HCT116 (cell line): Measurements from ENCODE around the gene SLC5A12. TPM values are rescaled to one million over a fixed set of nuclear protein-coding genes. Genes with fewer than 3 reads are reported as not detected.

Experiments used
- ATAC-seq: fragments of 200-7000 bp; cut with Tn5 transposase; 2 replicates; pipeline ENCODE4 v1.9.1; 2020; ENCODE audit warnings: mild to moderate bottlenecking, moderate library complexity
- BruUV-seq: library from RNA; stranded (reverse); fragments of 400-500 nt; replicated peaks from 2 replicates; lab custom pipeline; 2021; lab: Mats Ljungman, UMichigan
- CTCF ChIA-PET: fragments of 300-600 bp; sonication (Branson Sonifier 250); formaldehyde crosslinking; loops from one replicate; lab custom pipeline; 2021; ENCODE audit warnings: antibody characterized with exemption; lab: Charles Lee
- POLR2A ChIA-PET: fragments of 300-600, 350-600 bp; sonication (Branson Sonifier 250); formaldehyde crosslinking; loops from one replicate; lab custom pipeline; 2021; ENCODE audit warnings: antibody characterized with exemption; lab: Charles Lee
- RAD21 ChIA-PET, 2 experiments: fragments of 300-600 bp; sonication (Branson Sonifier 250); formaldehyde crosslinking; loops; one replicate each; lab custom pipeline; 2023; ENCODE audit warnings: low total read pairs in 2 of 2; ENCODE audit not compliant: uncharacterized antibody in 2 of 2, unreplicated experiment in 2 of 2, low non-redundant PET in 1 of 2; lab: Charles Lee
- DNase-seq: peaks from one replicate; pipeline ENCODE4 v3.0.0-alpha.2; 2010; ENCODE audit warnings: low read depth, low spot score
- H2AFZ ChIP-seq: fragments of 200-600 bp; shearing (Covaris generic), sonication (generic); 2 replicates; pipeline ENCODE4 v1.6.1; 2017; ENCODE audit warnings: low read depth, mixed run types, mixed read lengths, antibody characterized with exemption, low read length; ENCODE audit not compliant: poor library complexity, severe bottlenecking
- H3K27ac ChIP-seq: 2 replicates; pipeline ENCODE4 v1.5.1; 2012; ENCODE audit warnings: low read depth, low read length
- H3K27me3 ChIP-seq: fragments of 200-600 bp; sonication (generic); 2 replicates; pipeline ENCODE4 v1.6.1; 2016; ENCODE audit warnings: mixed run types, low read length, mixed read lengths; ENCODE audit not compliant: insufficient read depth
- H3K36me3 ChIP-seq, 2 experiments: fragments of 200-500 bp in 1 of 2; fragments of 200-600 bp in 1 of 2; sonication (Bioruptor generic) in 1 of 2; sonication (generic) in 1 of 2; 2 replicates each; pipeline versions ENCODE4 v1.5.1 to v1.6.1; 2014 to 2016; ENCODE audit warnings: low read length in 2 of 2, inconsistent platforms in 1 of 2, mixed read lengths in 1 of 2, mixed run types in 1 of 2; ENCODE audit not compliant: insufficient read depth in 2 of 2, control insufficient read depth in 1 of 2
- H3K4me1 ChIP-seq, 2 experiments: fragments of 200-600 bp in 1 of 2; sonication (generic) in 1 of 2; 2 replicates each; pipeline versions ENCODE4 v1.5.1 to v1.6.1; 2012 to 2017; ENCODE audit warnings: low read length in 2 of 2, inconsistent platforms in 1 of 2, mild to moderate bottlenecking in 1 of 2, mixed read lengths in 1 of 2, mixed run types in 1 of 2, moderate library complexity in 1 of 2; ENCODE audit not compliant: insufficient read depth in 2 of 2, control insufficient read depth in 1 of 2
- H3K4me2 ChIP-seq: fragments of 200-600 bp; sonication (generic); 2 replicates; pipeline ENCODE4 v1.6.1; 2017; ENCODE audit warnings: mixed run types, low read length, mixed read lengths
- H3K4me3 ChIP-seq, 2 experiments: fragments of 200-600 bp in 1 of 2; sonication (generic) in 1 of 2; replicated peaks in 1 of 2; 2 replicates each; pipeline ENCODE4 v1.5.1; 2011 to 2016; ENCODE audit warnings: low read length in 2 of 2, control low read depth in 1 of 2, low read depth in 1 of 2, mild to moderate bottlenecking in 1 of 2, mixed read lengths in 1 of 2, mixed run types in 1 of 2
- H3K79me2 ChIP-seq: fragments of 200-600 bp; sonication (generic); 2 replicates; pipeline ENCODE4 v1.6.1; 2017; ENCODE audit warnings: mild to moderate bottlenecking, mixed run types, low read length, moderate library complexity, mixed read lengths; ENCODE audit not compliant: insufficient read depth
- H3K9ac ChIP-seq: fragments of 200-600 bp; sonication (generic); 2 replicates; pipeline ENCODE4 v1.6.1; 2016; ENCODE audit warnings: low read length, mixed read lengths
- H3K9me2 ChIP-seq: fragments of 200-600 bp; sonication (generic), shearing (Covaris generic); 2 replicates; pipeline ENCODE4 v1.6.1; 2017; ENCODE audit warnings: mixed run types, mild to moderate bottlenecking, moderate library complexity; ENCODE audit not compliant: insufficient read depth
- H3K9me3 ChIP-seq, 2 experiments: fragments of 200-500 bp in 1 of 2; fragments of 200-600 bp in 1 of 2; sonication (Bioruptor generic) in 1 of 2; sonication (generic) in 1 of 2; 2 replicates each; pipeline ENCODE4 v1.6.1; 2014 to 2017; ENCODE audit warnings: low read length in 2 of 2, mixed read lengths in 2 of 2, inconsistent platforms in 1 of 2, low read depth in 1 of 2, mild to moderate bottlenecking in 1 of 2, mixed run types in 1 of 2, moderate library complexity in 1 of 2; ENCODE audit not compliant: control insufficient read depth in 1 of 2, insufficient read depth in 1 of 2
- H4K20me1 ChIP-seq: fragments of 200-600 bp; sonication (generic), shearing (Covaris generic); 2 replicates; pipeline ENCODE4 v1.6.1; 2017; ENCODE audit warnings: mixed run types, mild to moderate bottlenecking, moderate library complexity; ENCODE audit not compliant: insufficient read depth
- CBX3 ChIP-seq: IDR thresholded peaks from 2 replicates; pipeline ENCODE4 v1.6.1; 2012; ENCODE audit warnings: low read depth
- EGR1 ChIP-seq: IDR thresholded peaks from 2 replicates; pipeline ENCODE4 v1.6.1; 2012; ENCODE audit warnings: low read depth
- ELF1 ChIP-seq: IDR thresholded peaks from 2 replicates; pipeline ENCODE4 v1.6.1; 2012; ENCODE audit warnings: low read depth, borderline replicate concordance
- EZH2 ChIP-seq: fragments of 200-600 bp; sonication (generic); IDR thresholded peaks from 2 replicates; pipeline ENCODE4 v1.6.1; 2017; ENCODE audit warnings: antibody characterized with exemption, mixed run types
- EZH2phosphoT487 ChIP-seq: fragments of 200-600 bp; IDR thresholded peaks from 2 replicates; pipeline ENCODE4 v1.6.1; 2018; ENCODE audit warnings: antibody characterized with exemption, borderline replicate concordance
- FOSL1 ChIP-seq: IDR thresholded peaks from 2 replicates; pipeline ENCODE4 v1.6.1; 2012; ENCODE audit warnings: low read depth
- POLR2A ChIP-seq: IDR thresholded peaks from 2 replicates; pipeline ENCODE4 v1.7.0; 2011; ENCODE audit warnings: borderline replicate concordance; ENCODE audit not compliant: insufficient read depth, insufficient read length; ENCODE audit errors: extremely low read depth
- POLR2AphosphoS5 ChIP-seq: IDR thresholded peaks from 2 replicates; pipeline ENCODE4 v1.6.1; 2011; ENCODE audit warnings: mild to moderate bottlenecking, low read depth, low read length, moderate library complexity
- RAD21 ChIP-seq: IDR thresholded peaks from 2 replicates; pipeline ENCODE4 v1.6.1; 2012; ENCODE audit warnings: low read depth, mild to moderate bottlenecking
- SIN3A ChIP-seq: IDR thresholded peaks from 2 replicates; pipeline ENCODE4 v1.6.1; 2012; ENCODE audit warnings: low read depth
- SP1 ChIP-seq: IDR thresholded peaks from 2 replicates; pipeline ENCODE4 v1.6.1; 2012; ENCODE audit warnings: low read depth
- SRF ChIP-seq: IDR thresholded peaks from 2 replicates; pipeline ENCODE4 v1.6.1; 2012; ENCODE audit warnings: low read depth
- TCF7L2 ChIP-seq: IDR thresholded peaks from 2 replicates; pipeline ENCODE4 v1.7.0; 2011; ENCODE audit warnings: borderline replicate concordance, inconsistent platforms; ENCODE audit not compliant: insufficient read depth, insufficient read length; ENCODE audit errors: extremely low read depth
- YY1 ChIP-seq: IDR thresholded peaks from 2 replicates; pipeline ENCODE4 v1.6.1; 2011; ENCODE audit warnings: low read length, low read depth, moderate library complexity, mild to moderate bottlenecking; ENCODE audit not compliant: insufficient replicate concordance; ENCODE audit errors: extremely low read depth
- ZFX ChIP-seq: fragments of 450-650 bp; IDR thresholded peaks from 2 replicates; pipeline ENCODE4 v1.6.1; 2017
- intact Hi-C: fragments of 100-400 bp; cut with micrococcal nuclease; formaldehyde crosslinking; loops from 2 replicates; pipeline ENCODE4 v1.10.0; 2022
- total RNA-seq: library from RNA; stranded (reverse); gene quantifications from one replicate; pipeline ENCODE4 v1.2.1, GENCODE V29; 2021; ENCODE audit not compliant: unreplicated experiment
- TF ChIP-seq, protein P1 (sequence below): IDR thresholded peaks from 2 replicates; pipeline ENCODE4 v1.6.1; 2012
- TF ChIP-seq, protein P2 (sequence below): IDR thresholded peaks from 2 replicates; pipeline ENCODE4 v1.6.1; 2011; ENCODE audit warnings: mild to moderate bottlenecking, low read length, moderate library complexity; ENCODE audit not compliant: insufficient replicate concordance; ENCODE audit errors: extremely low read depth
- TF ChIP-seq, protein P3 (sequence below), 3 experiments: fragments of 200-600 bp in 1 of 3; sonication (generic) in 1 of 3; IDR thresholded peaks in 2 of 3; conservative IDR thresholded peaks in 1 of 3; 2 replicates each; pipeline ENCODE4 v1.5.1; 2012 to 2017; ENCODE audit warnings: low read depth in 2 of 3, low read length in 2 of 3, antibody characterized with exemption in 1 of 3, borderline replicate concordance in 1 of 3, control low read depth in 1 of 3, mild to moderate bottlenecking in 1 of 3, mixed read lengths in 1 of 3, mixed run types in 1 of 3, moderate library complexity in 1 of 3; ENCODE audit not compliant: insufficient read depth in 1 of 3
- TF ChIP-seq, protein P4 (sequence below): IDR thresholded peaks from 2 replicates; pipeline ENCODE4 v1.6.1; 2012; ENCODE audit warnings: low read depth
- TF ChIP-seq, protein P5 (sequence below): IDR thresholded peaks from 2 replicates; pipeline ENCODE4 v1.6.1; 2012

SLC5A12 gene
- total RNA-seq, 1 experiment from 2014 or later, result not detected

DNA sequence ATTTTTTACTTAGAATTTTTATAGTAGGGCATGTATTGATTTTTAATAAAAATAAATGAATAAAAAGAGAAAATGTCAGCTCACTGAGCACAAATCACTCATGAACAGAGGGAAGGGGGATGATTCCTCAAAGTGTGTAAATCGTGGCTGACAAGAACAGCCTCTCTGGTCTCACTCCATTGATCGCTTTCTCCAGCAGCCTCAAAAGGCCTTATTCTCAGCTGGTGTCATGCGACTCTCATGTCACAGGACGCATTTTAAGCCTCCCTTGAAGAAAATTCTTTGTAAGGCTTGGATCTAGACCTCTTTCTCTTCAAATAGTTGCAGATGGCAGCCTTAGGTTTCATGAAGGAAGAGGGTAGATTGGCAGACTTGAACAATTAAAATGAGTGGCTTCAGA is 33.9 kb upstream of the SLC5A12 start:
- no peaks in the 10 kb centered on the region for H3K27me3 ChIP-seq
- H3K4me3 ChIP-seq, result no peak overlapping the region
- POLR2A ChIA-PET, result no interaction called here
- H3K27ac ChIP-seq, result no peak overlapping the region
- H3K9me2 ChIP-seq, result no peaks in the 10 kb centered on the region
- DNase-seq (no peak), ATAC-seq (no peak)
- no peak overlapping the region for H2AFZ ChIP-seq
- H3K4me2 ChIP-seq, result no peak overlapping the region
- CTCF ChIA-PET, result no interaction called here
- RAD21 ChIA-PET, result no interaction called here
- H4K20me1 ChIP-seq, result no peaks in the 10 kb centered on the region
- BruUV-seq, result no TSS peak
- no peaks in the 10 kb centered on the region for H3K4me1 ChIP-seq
- no peaks in the 10 kb centered on the region for H3K79me2 ChIP-seq
- intact Hi-C loops, result loop anchor here (10.0 kb wide), 1 partner anchor 729 kb away; no protein-coding TSS in a partner anchor
- TF ChIP-seq POLR2AphosphoS5, result no peak
- TF ChIP-seq YY1, result no peak
- no peak for TF ChIP-seq TCF7L2
- TF ChIP-seq ZFX, result no peak
- TF ChIP-seq SRF, result no peak
- no peak for TF ChIP-seq EGR1
- TF ChIP-seq, protein P1, sequence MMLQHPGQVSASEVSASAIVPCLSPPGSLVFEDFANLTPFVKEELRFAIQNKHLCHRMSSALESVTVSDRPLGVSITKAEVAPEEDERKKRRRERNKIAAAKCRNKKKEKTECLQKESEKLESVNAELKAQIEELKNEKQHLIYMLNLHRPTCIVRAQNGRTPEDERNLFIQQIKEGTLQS, result no peak
- no peak for TF ChIP-seq ELF1
- TF ChIP-seq, protein P2, sequence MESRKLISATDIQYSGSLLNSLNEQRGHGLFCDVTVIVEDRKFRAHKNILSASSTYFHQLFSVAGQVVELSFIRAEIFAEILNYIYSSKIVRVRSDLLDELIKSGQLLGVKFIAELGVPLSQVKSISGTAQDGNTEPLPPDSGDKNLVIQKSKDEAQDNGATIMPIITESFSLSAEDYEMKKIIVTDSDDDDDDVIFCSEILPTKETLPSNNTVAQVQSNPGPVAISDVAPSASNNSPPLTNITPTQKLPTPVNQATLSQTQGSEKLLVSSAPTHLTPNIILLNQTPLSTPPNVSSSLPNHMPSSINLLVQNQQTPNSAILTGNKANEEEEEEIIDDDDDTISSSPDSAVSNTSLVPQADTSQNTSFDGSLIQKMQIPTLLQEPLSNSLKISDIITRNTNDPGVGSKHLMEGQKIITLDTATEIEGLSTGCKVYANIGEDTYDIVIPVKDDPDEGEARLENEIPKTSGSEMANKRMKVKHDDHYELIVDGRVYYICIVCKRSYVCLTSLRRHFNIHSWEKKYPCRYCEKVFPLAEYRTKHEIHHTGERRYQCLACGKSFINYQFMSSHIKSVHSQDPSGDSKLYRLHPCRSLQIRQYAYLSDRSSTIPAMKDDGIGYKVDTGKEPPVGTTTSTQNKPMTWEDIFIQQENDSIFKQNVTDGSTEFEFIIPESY, result no peak
- TF ChIP-seq, protein P3, sequence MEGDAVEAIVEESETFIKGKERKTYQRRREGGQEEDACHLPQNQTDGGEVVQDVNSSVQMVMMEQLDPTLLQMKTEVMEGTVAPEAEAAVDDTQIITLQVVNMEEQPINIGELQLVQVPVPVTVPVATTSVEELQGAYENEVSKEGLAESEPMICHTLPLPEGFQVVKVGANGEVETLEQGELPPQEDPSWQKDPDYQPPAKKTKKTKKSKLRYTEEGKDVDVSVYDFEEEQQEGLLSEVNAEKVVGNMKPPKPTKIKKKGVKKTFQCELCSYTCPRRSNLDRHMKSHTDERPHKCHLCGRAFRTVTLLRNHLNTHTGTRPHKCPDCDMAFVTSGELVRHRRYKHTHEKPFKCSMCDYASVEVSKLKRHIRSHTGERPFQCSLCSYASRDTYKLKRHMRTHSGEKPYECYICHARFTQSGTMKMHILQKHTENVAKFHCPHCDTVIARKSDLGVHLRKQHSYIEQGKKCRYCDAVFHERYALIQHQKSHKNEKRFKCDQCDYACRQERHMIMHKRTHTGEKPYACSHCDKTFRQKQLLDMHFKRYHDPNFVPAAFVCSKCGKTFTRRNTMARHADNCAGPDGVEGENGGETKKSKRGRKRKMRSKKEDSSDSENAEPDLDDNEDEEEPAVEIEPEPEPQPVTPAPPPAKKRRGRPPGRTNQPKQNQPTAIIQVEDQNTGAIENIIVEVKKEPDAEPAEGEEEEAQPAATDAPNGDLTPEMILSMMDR (IDR thresholded peaks at IDR 0.05 in 2 of 3, conservative IDR thresholded peaks at IDR 0.05 in 1 of 3; ENCODE audit: borderline replicate concordance in 1 of 3, insufficient read depth in 1 of 3, low read depth in 2 of 3, low read length in 2 of 3), result no peak
- no peak for TF ChIP-seq CBX3
- no peak for TF ChIP-seq POLR2A
- TF ChIP-seq EZH2, result no peak
- TF ChIP-seq, protein P4, sequence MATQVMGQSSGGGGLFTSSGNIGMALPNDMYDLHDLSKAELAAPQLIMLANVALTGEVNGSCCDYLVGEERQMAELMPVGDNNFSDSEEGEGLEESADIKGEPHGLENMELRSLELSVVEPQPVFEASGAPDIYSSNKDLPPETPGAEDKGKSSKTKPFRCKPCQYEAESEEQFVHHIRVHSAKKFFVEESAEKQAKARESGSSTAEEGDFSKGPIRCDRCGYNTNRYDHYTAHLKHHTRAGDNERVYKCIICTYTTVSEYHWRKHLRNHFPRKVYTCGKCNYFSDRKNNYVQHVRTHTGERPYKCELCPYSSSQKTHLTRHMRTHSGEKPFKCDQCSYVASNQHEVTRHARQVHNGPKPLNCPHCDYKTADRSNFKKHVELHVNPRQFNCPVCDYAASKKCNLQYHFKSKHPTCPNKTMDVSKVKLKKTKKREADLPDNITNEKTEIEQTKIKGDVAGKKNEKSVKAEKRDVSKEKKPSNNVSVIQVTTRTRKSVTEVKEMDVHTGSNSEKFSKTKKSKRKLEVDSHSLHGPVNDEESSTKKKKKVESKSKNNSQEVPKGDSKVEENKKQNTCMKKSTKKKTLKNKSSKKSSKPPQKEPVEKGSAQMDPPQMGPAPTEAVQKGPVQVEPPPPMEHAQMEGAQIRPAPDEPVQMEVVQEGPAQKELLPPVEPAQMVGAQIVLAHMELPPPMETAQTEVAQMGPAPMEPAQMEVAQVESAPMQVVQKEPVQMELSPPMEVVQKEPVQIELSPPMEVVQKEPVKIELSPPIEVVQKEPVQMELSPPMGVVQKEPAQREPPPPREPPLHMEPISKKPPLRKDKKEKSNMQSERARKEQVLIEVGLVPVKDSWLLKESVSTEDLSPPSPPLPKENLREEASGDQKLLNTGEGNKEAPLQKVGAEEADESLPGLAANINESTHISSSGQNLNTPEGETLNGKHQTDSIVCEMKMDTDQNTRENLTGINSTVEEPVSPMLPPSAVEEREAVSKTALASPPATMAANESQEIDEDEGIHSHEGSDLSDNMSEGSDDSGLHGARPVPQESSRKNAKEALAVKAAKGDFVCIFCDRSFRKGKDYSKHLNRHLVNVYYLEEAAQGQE, result no peak
- TF ChIP-seq SIN3A, result no peak
- TF ChIP-seq, protein P5, sequence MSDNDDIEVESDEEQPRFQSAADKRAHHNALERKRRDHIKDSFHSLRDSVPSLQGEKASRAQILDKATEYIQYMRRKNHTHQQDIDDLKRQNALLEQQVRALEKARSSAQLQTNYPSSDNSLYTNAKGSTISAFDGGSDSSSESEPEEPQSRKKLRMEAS, result no peak
- TF ChIP-seq RAD21, result no peak
- TF ChIP-seq SP1, result no peak
- no peak for TF ChIP-seq EZH2phosphoT487
- TF ChIP-seq FOSL1, result no peak
- no peaks in the 10 kb centered on the region for H3K36me3 ChIP-seq
- no peaks in the 10 kb centered on the region for H3K9me3 ChIP-seq
- H3K9ac ChIP-seq, result no peak overlapping the region
